Duodenal mucosa (tissue), 2 donors: ENCODE measurements around the gene DEF6.
A peak's percentile ranks its signal among the peaks of the same experiment; 100 is the strongest.

Source experiments
- H3K27ac ChIP-seq: one replicate; pipeline ENCODE4 v1.7.0; 2013; ENCODE audit warnings: low read depth, low read length
- H3K27me3 ChIP-seq, 2 donors: one replicate each; pipeline ENCODE4 v1.7.0; 2013; ENCODE audit warnings: low read length in 2 of 2, control low read depth in 1 of 2; ENCODE audit not compliant: insufficient read depth in 2 of 2, control insufficient read depth in 1 of 2
- H3K36me3 ChIP-seq, 2 donors: one replicate each; pipeline ENCODE4 v1.7.0; 2013; ENCODE audit warnings: low read length in 2 of 2, control low read depth in 1 of 2; ENCODE audit not compliant: insufficient read depth in 2 of 2, control insufficient read depth in 1 of 2
- H3K4me1 ChIP-seq, 2 donors: one replicate each; pipeline ENCODE4 v1.7.0; 2013; ENCODE audit warnings: low read length in 2 of 2, control low read depth in 1 of 2; ENCODE audit not compliant: insufficient read depth in 2 of 2, control insufficient read depth in 1 of 2
- H3K4me3 ChIP-seq, 2 donors: one replicate each; pipeline ENCODE4 v1.7.0; 2013; ENCODE audit warnings: low read length in 2 of 2, low read depth in 1 of 2
- H3K9ac ChIP-seq, 2 donors: one replicate each; pipeline ENCODE4 v1.7.0; 2013; ENCODE audit warnings: low read length in 2 of 2, low read depth in 1 of 2
- H3K9me3 ChIP-seq, 2 donors: one replicate each; pipeline ENCODE4 v1.7.0; 2013; ENCODE audit warnings: low read length in 2 of 2, control low read depth in 1 of 2; ENCODE audit not compliant: control insufficient read depth in 1 of 2

DEF6 gene

DNA sequence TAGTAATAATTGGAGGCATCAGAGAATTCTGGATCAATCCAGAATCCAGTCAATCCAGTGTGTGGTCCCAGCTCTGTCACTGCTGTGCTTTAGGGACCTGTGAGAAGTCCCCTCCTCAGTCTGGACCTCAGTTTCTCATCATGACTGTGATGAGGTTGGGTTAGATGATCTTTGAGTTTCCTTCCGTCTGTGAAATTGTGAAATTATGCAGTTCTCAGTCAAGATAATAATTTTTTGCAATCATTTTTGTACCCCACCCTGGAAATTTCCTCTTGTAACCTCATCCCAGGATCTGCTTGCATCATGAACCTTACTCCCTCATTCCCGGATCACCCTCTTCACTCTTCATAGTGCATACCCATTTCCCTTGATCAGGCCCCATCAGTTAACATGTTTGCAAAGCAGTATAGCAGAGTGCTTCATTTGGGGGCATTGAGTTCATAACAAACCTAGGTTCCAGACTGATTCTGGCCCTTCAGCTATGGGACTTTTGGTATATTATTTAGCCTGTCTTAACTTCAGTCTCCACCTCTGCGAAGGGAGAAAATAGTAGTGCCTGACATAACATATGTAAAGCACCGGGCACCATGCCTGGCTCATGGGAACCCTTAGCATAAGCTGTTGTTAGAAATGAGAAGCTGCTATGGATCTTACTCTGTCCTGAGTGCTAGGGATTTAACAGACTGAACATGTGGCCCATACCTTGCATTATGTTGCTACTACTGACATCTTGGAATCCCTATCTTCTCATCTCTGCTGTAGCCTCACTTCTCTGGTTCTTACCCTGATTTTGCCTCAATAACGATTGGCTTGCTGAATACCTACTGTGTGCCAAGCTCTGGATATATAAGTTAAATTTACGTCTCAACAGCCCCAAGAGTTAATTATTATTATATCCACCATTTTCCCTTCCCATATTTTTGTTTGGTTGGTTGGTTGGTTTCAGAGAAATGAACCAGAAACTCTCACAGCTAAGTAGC, 36.7 kb upstream of the DEF6 start:
- Histone ChIP-seq H3K4me1 (peaks cover 18 to 22% of the 10 kb centered on the region in 2 donors), H3K9ac (peak overlapping the region; percentile 75 to 89), H3K27ac (peak overlapping the region; percentile 95), H3K4me3 (peak overlapping the region; percentile 79 to 93), H3K27me3 (no peaks in the 10 kb centered on the region), H3K9me3 (no peaks in the 10 kb centered on the region), H3K36me3 (no peaks in the 10 kb centered on the region)

DNA sequence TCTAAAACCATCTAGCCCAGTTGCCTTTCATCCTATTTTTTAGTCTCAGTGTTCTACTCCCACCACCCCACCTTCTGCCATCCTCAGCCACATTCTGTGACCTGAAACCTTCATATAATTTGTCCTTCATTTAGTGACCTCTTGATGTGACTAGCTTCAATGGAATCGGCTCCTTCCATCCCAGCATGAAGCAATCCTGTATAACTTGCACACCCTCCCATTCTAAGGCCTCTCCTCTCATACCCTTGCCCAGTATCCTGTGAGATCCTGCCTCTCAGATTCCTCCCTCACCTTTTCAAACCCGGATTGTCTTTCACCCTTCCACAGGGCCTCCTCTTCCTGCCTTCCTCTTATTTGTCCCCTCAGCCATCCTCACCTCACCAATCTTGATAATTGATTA, 35.0 kb upstream of the DEF6 start:
- H3K4me1 ChIP-seq: peaks cover 18 to 22% of the 10 kb centered on the region in 2 donors
- no peak overlapping the region for H3K4me3 ChIP-seq
- no peaks in the 10 kb centered on the region for H3K9me3 ChIP-seq
- no peaks in the 10 kb centered on the region for H3K36me3 ChIP-seq
- H3K27me3 ChIP-seq: no peaks in the 10 kb centered on the region
- no peak overlapping the region for H3K27ac ChIP-seq
- no peak overlapping the region for H3K9ac ChIP-seq

DNA sequence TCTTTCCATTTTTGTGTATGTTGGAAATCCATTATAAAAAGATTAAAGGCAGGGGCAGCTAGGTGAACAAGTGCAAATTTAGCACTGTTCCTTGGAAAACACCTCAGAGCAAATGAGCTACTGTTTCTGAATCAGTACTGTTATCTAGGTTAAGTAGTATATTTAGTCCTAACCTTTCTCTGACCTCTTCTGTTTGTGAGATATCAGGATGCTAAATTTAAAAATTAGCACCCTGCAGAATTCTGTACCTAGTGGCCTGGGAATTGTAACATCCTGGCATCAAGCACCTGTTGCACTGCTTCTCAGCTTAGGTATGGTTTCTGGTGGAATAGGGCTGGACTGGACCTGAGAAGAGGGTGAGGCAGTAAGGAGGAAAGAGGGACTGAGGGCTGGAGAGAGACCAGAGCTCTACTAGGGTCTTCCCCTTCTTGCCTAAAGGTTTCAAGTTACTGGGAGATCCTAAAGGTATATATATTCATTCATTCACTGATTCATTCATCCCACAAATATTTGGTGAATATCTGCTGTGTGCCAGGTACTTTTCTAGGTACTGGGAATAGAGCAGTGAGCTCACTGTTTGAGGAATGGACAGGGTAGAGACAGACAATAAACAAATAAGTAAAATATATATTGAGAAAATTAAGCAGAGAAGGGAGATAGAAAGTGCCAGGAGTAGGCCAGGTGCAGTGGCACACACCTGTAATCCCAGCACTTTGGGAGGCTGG, 32.9 kb upstream of the DEF6 start:
- Histone ChIP-seq H3K9me3 (no peaks in the 10 kb centered on the region), H3K4me3 (no peak overlapping the region), H3K27ac (no peak overlapping the region), H3K27me3 (no peaks in the 10 kb centered on the region), H3K4me1 (peaks cover 8 to 14% of the 10 kb centered on the region in 2 donors), H3K36me3 (no peaks in the 10 kb centered on the region), H3K9ac (no peak overlapping the region)

DNA sequence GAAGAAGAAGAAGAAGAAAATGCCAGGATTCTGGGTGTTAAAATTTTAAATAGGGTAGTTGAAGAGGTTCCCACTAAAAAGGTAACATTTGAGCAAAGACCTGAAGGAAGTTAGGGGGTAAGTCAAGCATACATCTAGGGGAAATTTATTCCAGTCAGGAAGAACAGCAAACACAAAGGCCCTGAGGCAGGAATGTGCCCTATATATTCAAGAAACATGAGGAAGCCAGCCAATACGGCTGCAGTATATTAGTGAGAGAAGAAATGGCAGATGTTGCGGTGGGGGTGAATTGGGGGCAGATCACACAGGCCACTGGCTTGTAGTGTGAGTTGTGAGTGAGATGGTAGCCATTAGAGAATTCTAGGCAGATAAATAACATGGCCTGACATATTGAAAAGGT, 32.1 kb upstream of the DEF6 start:
- Histone ChIP-seq H3K9me3 (no peaks in the 10 kb centered on the region), H3K27ac (no peak overlapping the region), H3K36me3 (no peaks in the 10 kb centered on the region), H3K4me3 (no peak overlapping the region), H3K9ac (no peak overlapping the region), H3K4me1 (peaks cover 3 to 8% of the 10 kb centered on the region in 2 donors), H3K27me3 (no peaks in the 10 kb centered on the region)

DNA sequence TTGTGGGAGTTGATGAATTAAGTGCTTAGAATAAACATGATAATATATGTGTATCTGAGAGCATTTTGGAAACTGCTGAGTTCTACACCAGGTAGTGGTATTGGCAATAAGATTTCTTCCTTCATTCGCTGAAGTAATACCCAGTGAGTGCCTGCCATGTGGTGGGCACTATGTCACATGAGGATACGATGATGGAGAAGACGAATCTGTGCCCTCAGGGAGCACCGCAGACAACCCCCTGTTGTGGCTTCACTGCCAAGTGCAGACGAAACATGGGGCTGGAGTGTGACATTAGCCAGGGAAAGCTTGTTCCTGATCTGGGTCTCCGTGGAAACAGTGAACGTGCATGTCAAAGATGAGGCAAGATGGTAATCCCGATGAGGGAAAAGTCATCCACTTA, 30.2 kb upstream of the DEF6 start:
- H3K27ac ChIP-seq: no peak overlapping the region
- H3K9me3 ChIP-seq: no peaks in the 10 kb centered on the region
- no peak overlapping the region for H3K4me3 ChIP-seq
- H3K36me3 ChIP-seq: peaks cover 0 to 3% of the 10 kb centered on the region in 2 donors
- H3K9ac ChIP-seq: no peak overlapping the region
- peaks cover 3 to 6% of the 10 kb centered on the region in 2 donors for H3K4me1 ChIP-seq
- H3K27me3 ChIP-seq: no peaks in the 10 kb centered on the region

DNA sequence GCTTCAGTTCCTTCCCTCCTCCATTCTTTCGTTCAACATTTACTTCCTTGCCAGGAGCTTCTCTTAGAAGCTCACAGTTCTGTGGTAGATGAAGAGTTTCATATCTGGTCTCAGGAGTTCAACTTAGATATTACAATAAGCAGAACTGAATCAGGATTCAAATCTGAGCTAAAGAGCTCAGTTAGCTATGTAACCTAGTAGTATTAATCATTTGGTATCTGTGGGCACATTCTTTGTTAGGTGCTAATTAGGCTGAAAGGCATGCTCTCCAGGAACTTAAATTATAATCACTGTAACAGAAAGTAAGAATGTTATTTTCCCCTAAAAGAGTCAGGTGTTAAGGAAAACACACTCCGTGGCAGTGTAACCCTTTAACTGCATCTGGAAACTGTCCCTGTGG, 29.7 kb upstream of the DEF6 start:
- no peak overlapping the region for H3K9ac ChIP-seq
- no peaks in the 10 kb centered on the region for H3K9me3 ChIP-seq
- H3K27ac ChIP-seq: no peak overlapping the region
- H3K4me3 ChIP-seq: no peak overlapping the region
- H3K36me3 ChIP-seq: peaks cover 0 to 3% of the 10 kb centered on the region in 2 donors
- no peaks in the 10 kb centered on the region for H3K27me3 ChIP-seq
- peaks cover 3 to 6% of the 10 kb centered on the region in 2 donors for H3K4me1 ChIP-seq

DNA sequence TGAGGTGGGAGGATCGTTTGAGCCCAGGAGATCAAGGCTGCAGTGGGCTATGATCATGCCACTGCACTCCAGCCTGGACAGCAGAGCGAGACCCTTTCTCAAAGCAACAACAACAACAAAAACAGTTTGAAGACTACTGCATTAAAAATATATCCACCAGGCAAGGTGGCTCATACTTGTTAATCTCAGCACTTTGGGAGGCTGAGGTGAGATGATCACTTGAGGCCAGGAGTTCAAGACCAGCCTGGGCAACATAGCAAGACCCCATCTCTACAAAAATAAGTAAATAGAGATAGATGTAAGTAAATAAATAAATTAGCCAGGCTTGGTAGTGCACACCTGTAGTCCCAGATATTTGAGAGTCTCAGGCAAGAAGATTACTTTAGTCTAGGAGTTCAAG, 25.6 kb upstream of the DEF6 start:
- Histone ChIP-seq H3K4me3 (no peak overlapping the region), H3K9me3 (no peaks in the 10 kb centered on the region), H3K36me3 (peaks cover 0 to 3% of the 10 kb centered on the region in 2 donors), H3K27me3 (no peaks in the 10 kb centered on the region), H3K4me1 (no peaks in the 10 kb centered on the region), H3K27ac (no peak overlapping the region), H3K9ac (no peak overlapping the region)

DNA sequence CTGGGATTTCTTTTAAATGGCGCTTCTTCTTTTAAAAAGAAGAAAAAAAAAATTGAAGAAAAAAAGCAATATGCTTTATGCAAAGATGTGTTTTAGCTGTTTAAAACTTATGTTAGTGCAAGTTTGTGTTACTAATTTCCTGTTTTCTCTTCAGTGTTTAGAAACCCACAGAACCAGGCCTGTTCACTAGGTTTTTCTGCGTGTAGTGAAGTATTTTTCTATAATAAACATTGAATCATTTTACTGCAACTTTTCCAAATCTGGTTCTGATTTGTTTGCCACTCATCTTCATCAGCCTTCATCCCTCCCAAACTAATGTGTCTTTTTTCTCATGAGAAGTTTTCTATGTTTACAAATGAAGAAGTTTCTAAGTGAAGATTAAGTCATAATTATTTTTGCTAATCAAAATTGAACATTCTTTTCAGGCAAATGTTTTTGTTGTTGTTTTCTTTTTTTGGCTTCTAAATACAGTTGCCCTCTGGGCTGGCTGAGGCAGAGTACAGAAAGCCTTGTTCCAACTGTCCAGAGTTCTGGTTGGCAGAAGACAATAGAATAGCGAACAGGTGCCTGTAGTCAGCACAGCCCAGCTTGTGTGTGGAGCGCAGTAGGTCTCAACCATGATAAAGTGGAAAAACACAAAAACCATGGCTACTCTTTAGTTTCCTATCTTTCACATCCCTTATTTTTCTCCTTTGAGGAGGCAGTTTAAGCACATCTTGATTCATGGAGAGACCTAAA, 23.6 kb upstream of the DEF6 start:
- H3K27ac ChIP-seq: no peak overlapping the region
- H3K4me3 ChIP-seq: no peak overlapping the region
- no peaks in the 10 kb centered on the region for H3K27me3 ChIP-seq
- no peaks in the 10 kb centered on the region for H3K4me1 ChIP-seq
- no peak overlapping the region for H3K9ac ChIP-seq
- H3K9me3 ChIP-seq: no peaks in the 10 kb centered on the region
- H3K36me3 ChIP-seq: peaks cover 0 to 3% of the 10 kb centered on the region in 2 donors

DNA sequence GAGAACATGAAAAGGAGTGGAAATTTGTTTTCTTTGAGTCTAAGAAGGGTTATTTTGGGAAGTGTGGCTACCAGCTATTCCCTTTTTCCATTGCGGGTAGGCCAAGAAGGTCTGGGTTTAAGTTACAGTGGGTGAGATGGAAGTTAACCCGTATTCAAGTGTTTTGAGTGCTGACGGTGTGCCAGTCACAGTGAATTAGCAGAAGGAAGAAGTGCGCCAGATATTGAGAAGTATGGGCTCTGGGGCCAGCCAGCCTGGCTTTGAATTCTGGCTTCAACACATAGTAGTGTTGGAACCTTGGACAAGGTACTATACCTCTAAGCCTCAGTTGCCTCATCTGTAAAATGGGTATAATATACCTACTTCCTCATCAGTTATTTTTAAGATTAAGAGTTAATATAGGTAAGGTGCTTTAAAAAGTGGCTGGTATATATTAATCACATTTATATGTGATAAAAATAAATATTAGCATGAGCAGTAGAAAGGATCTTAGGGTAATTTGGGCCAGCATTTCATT, 21.8 kb upstream of the DEF6 start:
- Histone ChIP-seq H3K9ac (no peak overlapping the region), H3K4me3 (no peak overlapping the region), H3K9me3 (no peaks in the 10 kb centered on the region), H3K4me1 (no peaks in the 10 kb centered on the region), H3K27me3 (no peaks in the 10 kb centered on the region), H3K27ac (no peak overlapping the region), H3K36me3 (peaks cover 0 to 3% of the 10 kb centered on the region in 2 donors)
